DOHH2 (cell line): ENCODE data around the gene MRPS23.

Experiments
- EZH2phosphoT487 ChIP-seq: fragments of 200-600 bp; sonication (generic); IDR thresholded peaks from 2 replicates; pipeline ENCODE4 v1.6.1; 2017; ENCODE audit warnings: borderline replicate concordance, mild to moderate bottlenecking, antibody characterized with exemption, low read length, moderate library complexity, mixed read lengths
- TF ChIP-seq, protein P1 (sequence below): fragments of 200-600 bp; sonication (generic); IDR thresholded peaks from one replicate; pipeline ENCODE4 v1.5.1; 2014; ENCODE audit warnings: antibody characterized with exemption, mild to moderate bottlenecking, low read depth, low read length; ENCODE audit not compliant: poor library complexity, severe bottlenecking

DNA sequence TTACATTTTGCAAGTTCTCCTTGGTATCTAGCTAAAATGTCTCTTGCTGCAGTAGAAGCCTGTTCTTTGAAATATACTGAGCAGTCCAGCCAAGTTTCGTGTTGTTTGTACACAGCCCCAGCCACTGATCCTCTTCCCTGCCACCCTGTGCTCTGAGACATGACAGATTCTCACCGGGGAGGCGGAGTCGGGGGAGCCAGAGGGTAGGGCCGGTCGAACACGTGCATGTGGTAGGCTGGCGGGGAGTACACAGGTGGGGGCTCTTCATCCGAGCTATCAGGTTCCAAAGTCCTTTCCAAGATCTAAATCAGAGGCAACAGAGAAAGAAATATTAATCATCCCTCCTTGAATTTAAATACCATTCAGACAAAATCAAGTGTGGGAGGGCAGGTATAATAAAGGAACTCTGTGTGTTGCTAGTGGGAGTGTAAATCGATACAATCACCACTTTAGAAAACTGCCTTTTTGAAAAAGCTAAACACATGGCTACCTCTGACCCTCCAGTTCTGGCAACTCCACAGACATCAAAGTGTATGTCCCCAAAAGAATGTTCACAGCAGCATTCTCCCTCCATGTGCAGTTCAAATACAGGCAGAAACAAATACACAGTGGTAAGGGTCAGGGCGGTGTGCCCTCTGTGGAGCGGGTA is 29.7 kb upstream of the MRPS23 start:
- TF ChIP-seq, protein P1, sequence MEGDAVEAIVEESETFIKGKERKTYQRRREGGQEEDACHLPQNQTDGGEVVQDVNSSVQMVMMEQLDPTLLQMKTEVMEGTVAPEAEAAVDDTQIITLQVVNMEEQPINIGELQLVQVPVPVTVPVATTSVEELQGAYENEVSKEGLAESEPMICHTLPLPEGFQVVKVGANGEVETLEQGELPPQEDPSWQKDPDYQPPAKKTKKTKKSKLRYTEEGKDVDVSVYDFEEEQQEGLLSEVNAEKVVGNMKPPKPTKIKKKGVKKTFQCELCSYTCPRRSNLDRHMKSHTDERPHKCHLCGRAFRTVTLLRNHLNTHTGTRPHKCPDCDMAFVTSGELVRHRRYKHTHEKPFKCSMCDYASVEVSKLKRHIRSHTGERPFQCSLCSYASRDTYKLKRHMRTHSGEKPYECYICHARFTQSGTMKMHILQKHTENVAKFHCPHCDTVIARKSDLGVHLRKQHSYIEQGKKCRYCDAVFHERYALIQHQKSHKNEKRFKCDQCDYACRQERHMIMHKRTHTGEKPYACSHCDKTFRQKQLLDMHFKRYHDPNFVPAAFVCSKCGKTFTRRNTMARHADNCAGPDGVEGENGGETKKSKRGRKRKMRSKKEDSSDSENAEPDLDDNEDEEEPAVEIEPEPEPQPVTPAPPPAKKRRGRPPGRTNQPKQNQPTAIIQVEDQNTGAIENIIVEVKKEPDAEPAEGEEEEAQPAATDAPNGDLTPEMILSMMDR, result no peak
- no peak for TF ChIP-seq EZH2phosphoT487
